OCI-LY7 (cell line): ENCODE data around the gene TXN2. TPM values are rescaled to one million over a fixed set of nuclear protein-coding genes. Genes with fewer than 3 reads are reported as not detected.
A peak's percentile ranks its signal among the peaks of the same experiment; 100 is the strongest.

Experiments used
- Bru-seq: library from RNA; stranded (reverse); fragments of 400-500 nt; gene quantifications from one replicate; lab custom pipeline; 2021; lab: Mats Ljungman, UMichigan
- BruChase-seq, 2 experiments: library from RNA; stranded (reverse); fragments of 400-500 nt; gene quantifications; one replicate each; lab custom pipeline; 2021; lab: Mats Ljungman, UMichigan
- BruUV-seq: library from RNA; stranded (reverse); fragments of 400-500 nt; replicated peaks from 2 replicates; lab custom pipeline; 2021; lab: Mats Ljungman, UMichigan
- CTCF ChIA-PET: fragments of 300-600 bp; sonication (Branson Sonifier 250); formaldehyde crosslinking; loops from one replicate; lab custom pipeline; 2022; ENCODE audit warnings: antibody characterized with exemption; ENCODE audit not compliant: unreplicated experiment; lab: Charles Lee
- POLR2A ChIA-PET: fragments of 300-600 bp; sonication (Branson Sonifier 250); formaldehyde crosslinking; loops from one replicate; lab custom pipeline; 2022; ENCODE audit warnings: antibody characterized with exemption; lab: Charles Lee
- DNase-seq: peaks from one replicate; pipeline ENCODE4 v3.0.0-alpha.2; 2015; ENCODE audit warnings: low spot score
- H2AFZ ChIP-seq: fragments of 200-600 bp; sonication (generic), shearing (Covaris generic); 2 replicates; pipeline ENCODE4 v1.6.1; 2014; ENCODE audit warnings: mild to moderate bottlenecking, antibody characterized with exemption, low read length, moderate library complexity
- H3K27ac ChIP-seq: fragments of 200-600 bp; sonication (generic); 2 replicates; pipeline ENCODE4 v1.5.1; 2014; ENCODE audit warnings: mixed run types, low read depth, mild to moderate bottlenecking, moderate library complexity, low read length, inconsistent platforms; ENCODE audit not compliant: poor library complexity, severe bottlenecking
- H3K36me3 ChIP-seq: fragments of 200-600 bp; sonication (generic); 2 replicates; pipeline ENCODE4 v1.6.1; 2014; ENCODE audit warnings: mild to moderate bottlenecking, antibody characterized with exemption, low read length, moderate library complexity, mixed read lengths; ENCODE audit not compliant: insufficient read depth
- H3K4me1 ChIP-seq: fragments of 200-600 bp; sonication (generic); 2 replicates; pipeline ENCODE4 v1.5.1; 2014; ENCODE audit warnings: mild to moderate bottlenecking, low read length; ENCODE audit not compliant: insufficient read depth, poor library complexity, severe bottlenecking
- H3K4me2 ChIP-seq: fragments of 200-600 bp; sonication (generic); 2 replicates; pipeline ENCODE4 v1.6.1; 2014; ENCODE audit warnings: mild to moderate bottlenecking, low read length
- H3K4me3 ChIP-seq: fragments of 200-600 bp; sonication (generic); 2 replicates; pipeline ENCODE4 v1.5.1; 2014; ENCODE audit warnings: mild to moderate bottlenecking, low read depth, low read length; ENCODE audit not compliant: poor library complexity, severe bottlenecking
- H3K79me2 ChIP-seq: fragments of 200-600 bp; sonication (generic); 2 replicates; pipeline ENCODE4 v1.6.1; 2016; ENCODE audit warnings: low read depth, mild to moderate bottlenecking, low read length, moderate library complexity, mixed read lengths; ENCODE audit not compliant: insufficient read depth
- H3K9me2 ChIP-seq: fragments of 200-600 bp; sonication (generic); 2 replicates; pipeline ENCODE4 v1.6.1; 2016; ENCODE audit warnings: mild to moderate bottlenecking, low read length, mixed read lengths; ENCODE audit not compliant: insufficient read depth
- H3K9me3 ChIP-seq: fragments of 200-600 bp; sonication (generic); 2 replicates; pipeline ENCODE4 v1.6.1; 2014; ENCODE audit warnings: mild to moderate bottlenecking, mixed run types, low read length, mixed read lengths
- H4K20me1 ChIP-seq: fragments of 200-600 bp; sonication (generic); 2 replicates; pipeline ENCODE4 v1.6.1; 2014; ENCODE audit warnings: mild to moderate bottlenecking, antibody characterized with exemption, low read length, moderate library complexity, mixed read lengths; ENCODE audit not compliant: insufficient read depth
- CTCF ChIP-seq: fragments of 200-600 bp; sonication (generic); conservative IDR thresholded peaks from 2 replicates; pipeline ENCODE4 v1.5.1; 2014; ENCODE audit warnings: mild to moderate bottlenecking, antibody characterized with exemption, low read length, moderate library complexity, mixed read lengths
- EZH2phosphoT487 ChIP-seq: fragments of 200-600 bp; sonication (generic); IDR thresholded peaks from 2 replicates; pipeline ENCODE4 v1.6.1; 2018; ENCODE audit warnings: low read depth, borderline replicate concordance, mild to moderate bottlenecking, mixed run types, antibody characterized with exemption, low read length, moderate library complexity, mixed read lengths
- intact Hi-C: fragments of 100-400 bp; cut with micrococcal nuclease; formaldehyde crosslinking; loops from one replicate; pipeline ENCODE4 v1.10.0; 2022; ENCODE audit not compliant: unreplicated experiment
- long read RNA-seq: library from polyadenylated mRNA; stranded (forward); transcript quantifications from one replicate; pipeline ENCODE4 v2.0.0, GENCODE V29; 2022
- total RNA-seq, 2 experiments: library from RNA; depleted of rRNA in 1 of 2; stranded (reverse); fragments of >200 nt in 1 of 2; shearing (Covaris generic) in 1 of 2; gene quantifications; 2 replicates each; pipeline ENCODE4 v1.2.3, GENCODE V29; 2014 to 2022

The TXN2 gene
- total RNA-seq (2014; rRNA removed; shearing (Covaris generic)) (32.0 and 33.4 TPM in 2 replicates), total RNA-seq (2022) (94.2 and 106 TPM in 2 replicates), Bru-seq, nascent RNA (percentile 70 among the genes with signal in this experiment), BruChase-seq, experiment 1, labeled RNA remaining after a 6-hour chase (percentile 83 among the genes with signal in this experiment), BruChase-seq, experiment 2, labeled RNA remaining after a 2-hour chase (percentile 74 among the genes with signal in this experiment)
- long read RNA-seq, transcript TXN2-204 (4 exons, 1,280 nt), result minor isoform, 6 of 232 reads
- long read RNA-seq, transcript TXN2-202 (4 exons, 912 nt), result minor isoform, 6 of 232 reads
- long read RNA-seq, transcript TXN2-205 (4 exons, 736 nt), result minor isoform, 5 of 232 reads
- long read RNA-seq, transcript TXN2-201 (4 exons, 1,736 nt), result major isoform, 175 of 232 reads
- long read RNA-seq, partial matches to known transcripts, result 18 of 232 reads
- long read RNA-seq, other reads (novel, unspliced or antisense), result 22 of 232 reads

- ChIA-PET POLR2A (interaction anchor here (0.5 to 1.5 kb wide), 9 partner anchors 11 to 469 kb away, joined by 3 to 6 read pairs (median 4); partner anchors contain the start of gene IFT27), CTCF (interaction anchor here (0.6 kb wide), 2 partner anchors 120 to 245 kb away, joined by 3 to 4 read pairs; no protein-coding TSS in a partner anchor)
- intact Hi-C loops, result loop anchor here (1.0 kb wide), 1 partner anchor 48 kb away; the partner anchor contains the start of gene EIF3D
- Histone ChIP-seq H3K36me3 (peaks cover 41% of the 10 kb centered on the region), H3K79me2 (peaks cover 10% of the 10 kb centered on the region; the same call in 1 of the 2 replicates), H3K27ac (peak within 1 kb of the TSS; percentile 93), H3K9me2 (no peaks in the 10 kb centered on the region), H2AFZ (peak within 1 kb of the TSS; percentile 79), H3K4me2 (peak within 1 kb of the TSS; percentile 74), H3K4me3 (peak within 1 kb of the TSS; percentile 79), H3K9me3 (no peaks in the 10 kb centered on the region; the same call in 1 of the 2 replicates), H3K4me1 (peaks cover 12% of the 10 kb centered on the region), H4K20me1 (no peaks in the 10 kb centered on the region)
- no TSS peak for BruUV-seq
- DNase-seq, result peak; percentile 97
- no peak for TF ChIP-seq EZH2phosphoT487
- TF ChIP-seq CTCF, result no peak
These were observed at the start of gene TXN2 for GRCh38 chr22:36481393-36482168. Gene TXN2, minus strand, starts transcription at chr22:36481640. Its CDS starts 803 bp downstream, at chr22:36480837.

GRCh38 chr22:36528795-36529751, 47.6 kb upstream of the TXN2 start, which contains the start of gene EIF3D:
Gene EIF3D, minus strand, starts transcription at chr22:36529166. Its CDS starts 3,045 bp downstream, at chr22:36526121.
- CTCF ChIA-PET, result no interaction called here
- peaks cover 41% of the 10 kb centered on the region for H3K36me3 ChIP-seq
- H3K79me2 ChIP-seq, result peaks cover 36% of the 10 kb centered on the region
- no peaks in the 10 kb centered on the region for H3K9me2 ChIP-seq
- H4K20me1 ChIP-seq, result peaks cover 6% of the 10 kb centered on the region; the same call in 1 of the 2 replicates
- DNase-seq, result peak; percentile 100
- peak within 1 kb of the TSS; percentile 83 for H3K4me2 ChIP-seq
- peak within 1 kb of the TSS; percentile 89 for H3K4me3 ChIP-seq
- POLR2A ChIA-PET, result interaction anchor here (0.8 to 1.6 kb wide), 6 partner anchors 9 to 491 kb away, joined by 3 to 5 read pairs (median 4); partner anchors contain the start of gene FOXRED2
- peak within 1 kb of the TSS; percentile 87 for H3K27ac ChIP-seq
- intact Hi-C loops, result loop anchor here (1.0 kb wide), 1 partner anchor 47 kb away; no protein-coding TSS in a partner anchor
- peak within 1 kb of the TSS; percentile 90 for H2AFZ ChIP-seq
- H3K4me1 ChIP-seq, result peaks cover 26% of the 10 kb centered on the region
- H3K9me3 ChIP-seq, result no peaks in the 10 kb centered on the region
- TF ChIP-seq CTCF (no peak), EZH2phosphoT487 (no peak)
- no TSS peak for BruUV-seq
